Measurements from ENCODE around the gene RGS10.
"Not testable (repeated sequence)": the region's sequence is repeated elsewhere in the genome, so short reads cannot be mapped to it uniquely, and the experiment has no call there.

Gene RGS10

GRCh38 chr10:119469325-119469707 lies 73.2 kb downstream of the RGS10 start:
- DNase-seq (ENCODE audit: low spot score) = no peak

GRCh38 chr10:119468542-119469324 lies 73.8 kb downstream of the RGS10 start:
- no peak for DNase-seq (ENCODE audit: low spot score)

DNA sequence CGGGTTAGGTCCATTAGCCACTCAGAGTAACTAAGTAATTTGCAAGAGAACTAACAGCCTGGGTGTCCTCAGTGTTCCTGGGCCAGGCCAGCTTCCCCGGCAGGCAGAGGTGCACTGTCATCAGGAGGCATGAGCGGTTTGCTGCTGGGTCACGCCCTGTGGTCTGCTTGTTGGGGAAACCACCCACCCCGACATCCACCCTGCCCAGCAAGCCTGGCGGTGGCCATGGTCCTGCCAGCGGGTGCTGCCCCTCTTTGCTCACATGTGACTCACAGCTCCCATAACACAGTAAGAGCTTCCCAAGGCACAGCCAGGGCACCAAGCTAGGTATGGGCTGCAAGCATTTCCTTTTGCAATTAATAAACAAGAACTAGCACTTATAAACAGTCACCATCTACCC lies 75.9 kb downstream of the RGS10 start:
- DNase-seq (ENCODE audit: low spot score) = no peak

- no peak for DNase-seq (ENCODE audit: low spot score)
Observed at GRCh38 chr10:119466076-119466475, 76.4 kb downstream of the RGS10 start.

- no peak for DNase-seq (ENCODE audit: low spot score)
Observed at GRCh38 chr10:119465085-119465484, 77.4 kb downstream of the RGS10 start.

- not testable (repeated sequence) for DNase-seq (ENCODE audit: low spot score)
Observed at GRCh38 chr10:119463195-119463594, 79.3 kb downstream of the RGS10 start.

DNA sequence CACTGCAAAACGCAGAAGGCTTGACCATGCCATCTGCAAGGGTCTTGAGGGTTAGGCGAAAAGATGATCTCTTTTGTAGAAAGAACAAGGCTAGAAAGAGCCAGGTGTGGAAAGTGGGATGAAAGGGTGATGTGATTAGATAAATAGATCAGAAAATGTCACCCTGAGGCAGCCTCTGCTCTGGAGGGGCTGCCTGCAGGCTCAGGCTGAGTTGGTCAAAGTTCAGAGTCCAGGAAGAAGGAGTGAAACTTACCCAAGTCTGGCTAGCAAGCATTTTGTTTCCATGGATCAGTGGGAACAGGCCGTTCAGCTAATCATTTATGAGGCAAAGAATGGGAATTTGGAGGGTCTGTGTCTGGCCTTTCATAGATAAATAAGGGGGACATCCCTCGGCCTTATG lies 79.7 kb downstream of the RGS10 start:
- DNase-seq (ENCODE audit: low spot score) = no peak

- DNase-seq (ENCODE audit: low spot score) = no peak
Observed at GRCh38 chr10:119461923-119462322, 80.6 kb downstream of the RGS10 start.

- DNase-seq (ENCODE audit: low spot score) = no peak
Observed at GRCh38 chr10:119461380-119461779, 81.1 kb downstream of the RGS10 start.

DNA sequence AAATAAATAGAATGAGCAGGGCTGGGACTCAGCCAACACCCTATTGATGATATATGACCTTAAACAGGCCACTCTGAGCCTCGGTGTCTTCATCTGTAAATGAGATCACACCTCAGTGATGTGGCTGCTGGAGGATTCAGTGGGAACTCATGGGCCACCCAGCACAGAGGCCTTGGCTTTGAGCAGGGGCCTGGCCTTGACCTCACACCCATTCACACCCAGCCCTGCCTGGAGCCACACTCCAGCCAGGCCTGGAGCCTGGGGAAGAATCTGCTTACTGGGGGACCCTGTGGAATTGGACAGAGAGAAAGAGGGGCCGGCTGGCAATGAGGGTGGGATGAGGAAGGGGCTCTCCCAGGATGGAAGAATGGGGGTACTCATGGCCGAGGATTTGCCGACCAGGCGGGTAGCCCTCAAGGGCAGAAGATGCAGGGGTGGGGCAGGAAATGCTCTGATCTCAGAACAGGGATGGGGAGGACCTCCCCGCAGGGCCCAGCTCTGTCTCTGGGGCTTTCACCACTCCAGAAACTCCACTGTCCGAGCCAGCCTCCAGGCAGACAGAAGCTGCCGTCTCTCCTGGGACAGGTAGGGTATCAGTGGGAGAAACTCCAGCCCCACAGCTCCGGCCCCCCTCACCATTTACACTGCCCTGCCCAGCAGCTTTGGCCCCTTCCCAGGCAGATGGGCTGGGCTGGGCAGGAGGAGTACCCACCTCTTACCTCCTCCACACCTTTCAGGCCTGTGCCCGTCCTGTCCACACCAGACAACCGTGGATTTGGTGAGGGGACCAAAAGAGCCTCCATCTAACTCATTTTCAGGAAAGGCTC lies 81.9 kb downstream of the RGS10 start:
- no peak for DNase-seq (ENCODE audit: low spot score)

DNA sequence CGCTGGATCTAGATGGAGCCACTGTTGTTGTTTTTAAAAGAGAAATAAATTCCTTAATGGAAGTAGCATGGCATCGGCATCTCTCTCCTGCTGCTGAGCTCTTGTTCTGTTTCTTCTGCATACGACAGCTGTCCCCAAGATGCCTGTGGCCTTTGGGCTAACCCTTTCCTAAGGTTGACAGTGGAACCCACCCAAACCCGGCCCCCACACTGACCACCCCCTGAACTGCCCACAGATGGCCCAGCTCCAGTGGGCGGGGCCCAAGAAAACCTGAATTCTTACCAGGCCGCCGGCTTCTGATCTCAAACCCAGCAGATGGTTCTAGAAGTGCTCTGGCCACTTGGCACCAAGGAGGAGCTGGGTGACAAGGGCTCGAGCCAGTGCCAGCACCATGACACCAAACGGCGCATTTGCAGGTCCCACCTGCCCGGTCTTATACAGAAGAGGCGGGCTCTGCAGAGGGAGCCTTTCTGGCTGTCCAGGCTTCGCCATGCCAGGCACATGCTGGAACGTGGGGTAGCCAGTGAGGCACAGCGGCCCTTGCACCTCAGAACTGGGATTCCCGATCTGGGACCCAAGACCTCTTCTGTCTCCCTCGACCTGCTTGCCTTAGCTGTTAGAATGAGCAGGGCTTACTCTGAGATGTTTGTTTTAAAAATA lies 82.7 kb downstream of the RGS10 start:
- no peak for DNase-seq (ENCODE audit: low spot score)

- no peak for DNase-seq (ENCODE audit: low spot score)
Observed at GRCh38 chr10:119457966-119458766, 84.4 kb downstream of the RGS10 start.

DNA sequence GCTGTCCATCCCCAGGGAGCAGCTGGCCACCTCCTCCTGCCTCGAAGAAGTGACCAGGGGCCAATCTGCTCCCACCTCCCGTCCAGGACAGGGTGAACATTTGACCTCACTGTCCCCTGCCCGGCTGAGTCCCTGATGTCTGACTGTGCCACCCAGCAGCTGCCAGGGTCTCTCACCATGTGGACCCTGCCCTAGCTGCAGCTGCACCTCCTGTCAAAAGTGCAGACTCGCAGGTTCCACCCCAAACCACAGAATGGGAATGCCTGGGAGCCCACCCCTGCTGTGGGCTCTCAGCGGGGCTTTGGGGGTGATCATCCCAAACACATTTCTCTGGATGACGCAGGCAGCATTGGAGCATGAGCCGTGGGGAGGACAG lies 86.1 kb downstream of the RGS10 start:
- no peak for DNase-seq (ENCODE audit: low spot score)

DNA sequence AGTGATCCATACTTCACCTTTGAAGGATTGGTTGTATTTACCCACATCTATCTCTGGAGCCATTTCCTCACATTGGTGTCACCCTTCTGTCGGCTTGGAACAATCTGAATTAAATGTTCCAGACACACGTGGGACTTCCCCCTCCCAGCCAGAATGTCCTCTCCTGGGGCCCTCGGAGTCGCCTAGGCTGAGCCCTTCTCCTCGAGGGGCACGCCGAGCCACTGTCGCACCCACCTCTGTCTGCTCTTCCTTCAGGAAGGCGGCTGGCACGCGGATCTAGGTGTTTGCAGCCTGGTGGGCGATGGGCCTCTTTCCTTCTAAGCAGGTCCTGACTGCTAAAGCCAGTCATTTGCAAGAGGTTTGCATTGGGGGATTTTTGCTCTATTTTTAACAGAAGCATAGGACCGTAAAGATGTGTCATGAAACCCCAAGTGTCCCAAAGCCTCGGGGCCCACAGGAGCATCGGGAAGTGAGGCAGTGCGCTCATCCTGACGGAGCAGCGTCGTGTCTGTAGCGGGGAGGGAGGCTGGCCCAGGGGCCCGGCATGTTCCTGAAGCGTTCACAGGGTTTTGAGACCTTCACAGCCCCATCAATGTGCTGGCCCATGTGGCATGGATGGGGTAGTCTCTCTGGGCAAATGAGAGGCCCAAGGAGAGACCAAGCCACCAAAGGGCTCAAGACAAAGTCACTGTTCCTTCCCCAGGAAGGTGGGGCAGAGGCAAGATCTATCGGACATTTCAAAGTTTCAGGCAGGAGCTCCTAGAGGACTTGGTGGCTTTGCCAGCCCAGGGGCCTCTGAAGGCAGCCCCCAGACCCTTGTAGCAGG lies 86.7 kb downstream of the RGS10 start:
- no peak for DNase-seq (ENCODE audit: low spot score)

DNA sequence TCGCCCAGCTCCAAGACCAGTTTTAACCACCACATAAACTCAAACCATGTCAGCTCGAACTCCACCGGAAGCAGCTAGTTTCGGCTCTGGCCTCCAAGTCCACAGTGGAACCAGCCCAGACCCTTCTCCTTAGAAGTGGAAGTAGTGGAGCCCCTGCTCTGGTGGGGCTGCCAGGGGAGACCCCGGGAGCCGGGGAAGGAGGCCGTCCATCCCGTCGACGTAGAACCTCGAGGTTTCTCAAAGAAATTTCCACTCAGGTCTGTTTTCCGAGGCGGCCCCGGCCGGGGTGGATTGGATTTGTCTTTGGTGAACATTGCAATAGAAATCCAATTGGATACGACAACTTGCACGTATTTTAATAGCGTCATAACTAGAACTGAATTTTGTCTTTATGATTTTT lies 87.5 kb downstream of the RGS10 start:
- DNase-seq (ENCODE audit: low spot score) = no peak

DNA sequence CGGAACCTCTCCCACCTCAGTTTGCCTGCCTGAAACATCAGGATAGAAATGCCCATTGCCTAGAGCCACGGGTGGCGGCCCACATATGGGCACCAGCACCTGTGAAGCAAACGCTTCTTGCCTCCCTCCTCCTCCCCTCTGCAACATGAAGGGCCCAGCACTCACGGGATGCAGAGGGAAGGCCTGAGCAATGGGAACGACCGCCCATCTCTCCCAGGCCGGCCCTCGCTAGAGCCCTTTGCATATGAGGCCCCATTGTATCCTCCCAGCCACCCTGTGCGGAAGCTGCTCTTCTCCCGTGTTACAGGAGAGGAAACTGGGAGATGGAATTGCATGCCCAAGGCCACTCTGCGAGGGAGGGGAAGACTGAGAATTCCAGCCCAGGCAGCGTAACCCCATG lies 88.2 kb downstream of the RGS10 start:
- no peak for DNase-seq (ENCODE audit: low spot score)

DNA sequence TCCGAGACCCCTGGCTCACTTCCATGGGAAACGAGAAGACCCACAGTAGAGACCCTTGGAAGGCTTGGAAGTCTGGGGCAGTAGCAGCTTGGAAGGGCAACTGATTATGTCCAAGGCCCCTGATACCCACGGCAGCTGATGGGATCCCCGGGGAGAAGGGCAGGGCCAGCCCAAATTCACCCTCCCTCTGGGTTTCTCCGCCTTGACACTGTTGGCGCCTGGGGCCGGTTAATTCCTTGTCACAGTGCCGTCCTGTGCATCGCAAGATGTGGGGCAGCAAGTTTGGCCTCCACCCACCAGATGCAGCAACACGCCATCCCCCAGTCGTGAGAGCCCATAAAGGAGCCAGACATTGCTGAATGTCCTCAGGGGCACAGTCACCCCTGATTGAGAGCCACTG lies 89.2 kb downstream of the RGS10 start:
- no peak for DNase-seq (ENCODE audit: low spot score)

GRCh38 chr10:119452396-119452795 lies 90.1 kb downstream of the RGS10 start:
- no peak for DNase-seq (ENCODE audit: low spot score)

DNA sequence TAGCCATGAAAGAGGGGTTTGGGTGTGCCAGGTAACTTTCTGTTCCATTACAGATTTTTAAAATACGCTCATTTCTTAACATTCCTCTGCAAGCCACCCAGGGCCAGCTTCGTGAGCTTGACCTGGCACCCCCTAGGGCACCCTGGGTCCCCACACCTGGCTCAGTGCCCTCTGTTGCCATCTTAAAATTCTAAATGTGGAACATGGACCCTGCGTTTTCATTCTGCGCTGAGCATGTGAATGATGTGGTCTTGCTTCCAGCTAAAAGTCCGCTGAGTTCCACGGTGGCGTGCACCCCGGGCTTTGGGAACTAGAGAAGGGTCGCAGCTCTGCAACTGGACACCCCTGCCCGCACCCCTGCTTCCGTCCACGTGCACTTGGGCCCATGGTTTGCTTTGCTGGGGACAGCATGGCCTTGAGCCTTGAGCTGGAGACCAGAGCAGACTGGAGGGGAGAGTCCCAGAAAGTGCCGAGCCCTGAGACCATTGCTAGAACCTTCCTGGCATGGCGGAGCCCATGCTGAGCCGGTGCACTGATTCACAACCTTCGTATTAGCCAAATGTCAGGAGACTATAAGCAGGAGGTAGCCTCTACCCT lies 91.1 kb downstream of the RGS10 start:
- DNase-seq (ENCODE audit: low spot score) = no peak

DNA sequence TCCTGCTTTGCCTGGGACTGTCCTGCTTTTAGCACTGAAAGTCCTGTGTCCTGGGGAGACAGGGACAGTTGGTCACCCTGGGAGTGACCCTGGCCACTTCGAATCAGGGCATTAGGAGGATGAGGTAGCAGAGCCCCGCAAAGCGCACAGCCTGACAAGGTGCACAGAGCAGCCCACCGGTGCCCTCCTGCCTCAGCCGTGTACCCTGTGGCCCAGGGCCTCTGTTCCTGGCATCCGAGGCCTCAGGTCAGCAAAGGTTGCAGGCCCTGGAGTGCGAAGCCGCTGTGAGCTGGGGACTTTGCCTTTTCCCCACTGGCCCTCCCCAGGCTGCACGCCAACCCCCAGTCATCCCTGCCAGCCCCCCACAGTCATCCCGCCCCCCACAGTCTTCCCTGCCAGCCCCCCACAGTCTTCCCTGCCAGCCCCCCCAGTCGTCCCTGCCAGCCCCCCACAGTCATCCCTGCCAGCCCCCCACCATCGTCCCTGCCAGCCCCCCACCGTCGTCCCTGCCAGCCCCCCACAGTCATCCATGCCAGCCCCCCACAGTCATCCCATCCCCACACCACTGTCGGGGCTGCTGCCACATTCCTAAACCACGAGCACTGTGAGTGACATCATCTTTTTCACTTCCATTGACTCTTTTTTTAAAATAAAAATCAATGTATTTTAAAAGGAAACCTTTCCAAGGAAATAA lies 91.8 kb downstream of the RGS10 start:
- no peak for DNase-seq (ENCODE audit: low spot score)

All from kidney capillary endothelial cell (primary cell).